ENCODE data around the gene PLEKHA6. TPM values are rescaled to one million over a fixed set of nuclear protein-coding genes. Genes with fewer than 3 reads are reported as not detected.

Gene PLEKHA6
- total and polyA plus RNA-seq, 2 of the 4 experiments (the other 2 are of a cell fraction): 8.2 to 19.9 TPM

DNA sequence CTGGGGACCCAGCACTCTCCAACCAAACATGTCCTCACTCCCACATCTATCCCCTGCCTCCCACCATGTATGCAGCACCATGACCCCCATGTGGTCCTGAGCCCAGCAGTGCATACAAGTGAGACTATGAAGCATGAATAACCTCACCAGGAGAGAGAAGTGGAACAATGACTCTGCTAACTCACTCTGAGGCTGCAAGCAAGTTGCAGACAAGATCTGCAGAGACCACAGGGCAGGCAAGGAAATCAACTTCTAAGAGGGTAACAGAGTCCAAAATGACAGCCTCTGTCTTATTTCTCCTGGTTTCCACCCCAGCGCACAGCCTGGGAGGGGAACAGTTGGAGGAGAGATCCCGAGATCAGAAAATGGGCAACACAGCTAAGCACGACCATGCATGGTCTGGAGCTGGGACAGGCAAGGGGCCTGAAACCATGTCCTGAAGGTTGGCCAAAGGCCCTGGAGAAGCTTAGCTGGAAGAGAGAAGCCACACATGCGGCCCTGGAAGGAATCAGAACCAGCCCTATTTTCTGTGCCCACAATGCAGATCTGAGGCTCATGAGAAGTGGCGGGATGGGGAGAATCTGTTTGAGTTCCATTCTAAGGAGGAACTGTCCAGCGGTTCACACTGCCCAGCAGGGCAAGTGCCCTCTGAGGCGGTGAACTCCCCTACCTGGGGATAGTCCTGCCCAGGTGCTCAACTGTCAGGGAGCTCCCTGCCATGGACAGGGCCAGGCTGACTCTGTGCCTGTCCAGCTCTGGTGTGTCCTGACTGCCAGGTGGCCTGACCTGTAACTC lies 181.0 kb downstream of the PLEKHA6 start:
- 60% methylated on average over 3 of the region's 7 CpGs; no CpG with 5 or more reads in 1 of the 2 experiments for WGBS, 2 experiments (ENCODE audit: extremely low coverage in 2 of 2, insufficient read length in 1 of 2)
- BruUV-seq (replicated peaks): no TSS peak
- no peaks in the 10 kb centered on the region for H3K79me1 ChIP-seq (ENCODE audit: low read depth in 1 of 2, low read length in 2 of 2)
- H4K8ac ChIP-seq (ENCODE audit: low read depth in 2 of 2, low read length in 2 of 2): no peak overlapping the region
- H2BK15ac ChIP-seq (ENCODE audit: low read depth, low read length): no peak overlapping the region
- H3K56ac ChIP-seq (ENCODE audit: extremely low read depth, insufficient read depth, low read length): no peak overlapping the region
- DNase-seq: no peak
- no peak for ATAC-seq (ENCODE audit: low read depth)
- dilution Hi-C loops (cut with HindIII; ENCODE audit: low sequenced_read_pairs, unreplicated experiment) (no loop called here), in situ Hi-C loops (cut with MboI; ENCODE audit: low sequenced_read_pairs) (no loop called here), intact Hi-C loops (cut with micrococcal nuclease) (no loop called here)
- H2AK5ac ChIP-seq (ENCODE audit: low read depth, low read length): 0 out of 2 replicates have a peak overlapping the region, but pooled peaks have one; percentile 13
- no peak overlapping the region for H2BK120ac ChIP-seq (ENCODE audit: low read depth, low read length)
- no peak overlapping the region for H2AFZ ChIP-seq (replicated peaks; ENCODE audit: low read length, poor library complexity)
- TF ChIP-seq SMC3 (IDR thresholded peaks at IDR 0.05; ENCODE audit: low read depth, low read length) (no peak), NFE2L2 (IDR thresholded peaks at IDR 0.05; ENCODE audit: low read depth, low read length) (no peak), CHD1 (IDR thresholded peaks at IDR 0.05; ENCODE audit: low read depth, low read length) (no peak), MAZ (IDR thresholded peaks at IDR 0.05; ENCODE audit: borderline replicate concordance, low read depth, low read length) (no peak), CTCF (conservative IDR thresholded peaks at IDR 0.05; ENCODE audit: low read depth, low read length) (no peak), RFX5 (IDR thresholded peaks at IDR 0.05; ENCODE audit: low read depth, low read length) (no peak), CEBPB (IDR thresholded peaks at IDR 0.05; ENCODE audit: low read depth, low read length) (no peak), MXI1 (IDR thresholded peaks at IDR 0.05; ENCODE audit: borderline replicate concordance, low read depth, low read length) (no peak), RCOR1 (IDR thresholded peaks at IDR 0.05; ENCODE audit: insufficient replicate concordance, low read length) (no peak), RAD21 (IDR thresholded peaks at IDR 0.05; ENCODE audit: low read length) (no peak), POLR2A (IDR thresholded peaks at IDR 0.05; ENCODE audit: low read depth, low read length) (no peak), USF2 (IDR thresholded peaks at IDR 0.05; ENCODE audit: low read depth, low read length) (no peak)
- TF ChIP-seq, protein P1, sequence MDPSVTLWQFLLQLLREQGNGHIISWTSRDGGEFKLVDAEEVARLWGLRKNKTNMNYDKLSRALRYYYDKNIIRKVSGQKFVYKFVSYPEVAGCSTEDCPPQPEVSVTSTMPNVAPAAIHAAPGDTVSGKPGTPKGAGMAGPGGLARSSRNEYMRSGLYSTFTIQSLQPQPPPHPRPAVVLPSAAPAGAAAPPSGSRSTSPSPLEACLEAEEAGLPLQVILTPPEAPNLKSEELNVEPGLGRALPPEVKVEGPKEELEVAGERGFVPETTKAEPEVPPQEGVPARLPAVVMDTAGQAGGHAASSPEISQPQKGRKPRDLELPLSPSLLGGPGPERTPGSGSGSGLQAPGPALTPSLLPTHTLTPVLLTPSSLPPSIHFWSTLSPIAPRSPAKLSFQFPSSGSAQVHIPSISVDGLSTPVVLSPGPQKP (IDR thresholded peaks at IDR 0.05; ENCODE audit: borderline replicate concordance, low read depth, low read length): no peak
- H3K27ac ChIP-seq (ENCODE audit: insufficient read depth, low read length): no peak overlapping the region
- H3K14ac ChIP-seq (replicated peaks; ENCODE audit: low read depth, low read length): 0 out of 2 replicates have a peak overlapping the region, but pooled peaks have one; percentile 3
- H2BK5ac ChIP-seq (ENCODE audit: low read depth, low read length, poor library complexity, severe bottlenecking): no peak overlapping the region
- no peak overlapping the region for H4K91ac ChIP-seq (ENCODE audit: insufficient read depth, low read depth, low read length)
- H4K20me1 ChIP-seq (ENCODE audit: insufficient read depth, low read length): no peaks in the 10 kb centered on the region
- no peak overlapping the region for H3K4ac ChIP-seq (ENCODE audit: low read depth, low read length)
- no peak overlapping the region for H3K18ac ChIP-seq (ENCODE audit: low read depth, low read length)
- no peaks in the 10 kb centered on the region for H3K9me3 ChIP-seq (ENCODE audit: control insufficient read depth, insufficient read depth, low read length)
- no peak overlapping the region for H2AK9ac ChIP-seq (replicated peaks; ENCODE audit: low read depth, low read length, poor library complexity)
- H3K23ac ChIP-seq (ENCODE audit: low read depth, low read length): no peak overlapping the region
- H3K4me1 ChIP-seq (ENCODE audit: control insufficient read depth, insufficient read depth, low read length): no peaks in the 10 kb centered on the region
- H3K4me2 ChIP-seq (ENCODE audit: low read depth, low read length): no peak overlapping the region
- peak overlapping the region; percentile 62; the same call in 1 of the 2 replicates for H2BK20ac ChIP-seq (ENCODE audit: low read depth, low read length)
- no peaks in the 10 kb centered on the region for H3K27me3 ChIP-seq (ENCODE audit: control insufficient read depth, insufficient read depth, low read length)
- H4K5ac ChIP-seq (ENCODE audit: low read depth, low read length): no peak overlapping the region
- no peak overlapping the region for H3K4me3 ChIP-seq (ENCODE audit: insufficient read depth, low read depth, low read length)
- POLR2A ChIA-PET (ENCODE audit: unreplicated experiment): no interaction called here
- peaks cover 7% of the 10 kb centered on the region for H3K9me1 ChIP-seq (ENCODE audit: insufficient read depth, low read length)
- CTCF ChIA-PET: no interaction called here
- H3K9ac ChIP-seq (ENCODE audit: low read depth, low read length): no peak overlapping the region
- no peaks in the 10 kb centered on the region for H3K36me3 ChIP-seq (ENCODE audit: control insufficient read depth, insufficient read depth, low read length)

All from IMR-90 (cell line).